Measurements from ENCODE around the gene RTP3. TPM values are rescaled to one million over a fixed set of nuclear protein-coding genes. Genes with fewer than 3 reads are reported as not detected.

RTP3 gene
- total RNA-seq, 1 donor from 2014 or later = 28.6 TPM

- DNase-seq (ENCODE audit: low spot score) = peak; percentile 12
- ATAC-seq = no peak
These were observed 28.8 kb upstream of the RTP3 start for GRCh38 chr3:46468753-46469600.

GRCh38 chr3:46469680-46470357 is 28.0 kb upstream of the RTP3 start:
- peak; percentile 55 for ATAC-seq
- peak; percentile 34 for DNase-seq (ENCODE audit: low spot score)

GRCh38 chr3:46470831-46471230 is 26.9 kb upstream of the RTP3 start:
- DNase-seq (ENCODE audit: low spot score) (peak; percentile 35), ATAC-seq (no peak)

GRCh38 chr3:46471371-46471914 is 26.3 kb upstream of the RTP3 start:
- DNase-seq (ENCODE audit: low spot score) = peak; percentile 34
- ATAC-seq = no peak

GRCh38 chr3:46472736-46473135 is 25.0 kb upstream of the RTP3 start:
- peak; percentile 33 for DNase-seq (ENCODE audit: low spot score)
- no peak for ATAC-seq

GRCh38 chr3:46477145-46477544 is 20.6 kb upstream of the RTP3 start:
- no peak for ATAC-seq
- DNase-seq (ENCODE audit: low spot score) = peak; percentile 16

GRCh38 chr3:46477756-46478155 is 20.0 kb upstream of the RTP3 start:
- ATAC-seq = no peak
- DNase-seq (ENCODE audit: low spot score) = peak; percentile 21

GRCh38 chr3:46478341-46478740 is 19.4 kb upstream of the RTP3 start:
- DNase-seq (ENCODE audit: low spot score) (peak; percentile 34), ATAC-seq (no peak)

GRCh38 chr3:46479021-46479420 is 18.8 kb upstream of the RTP3 start:
- DNase-seq (ENCODE audit: low spot score) (peak; percentile 33), ATAC-seq (no peak)

- DNase-seq (ENCODE audit: low spot score) = peak; percentile 11
- ATAC-seq = no peak
These were observed 18.1 kb upstream of the RTP3 start for GRCh38 chr3:46479696-46480095.

GRCh38 chr3:46480491-46481195 is 17.1 kb upstream of the RTP3 start:
- DNase-seq (ENCODE audit: low spot score) (peak; percentile 34), ATAC-seq (no peak)

- DNase-seq (ENCODE audit: low spot score) = peak; percentile 7
- ATAC-seq = no peak
These were observed 16.1 kb upstream of the RTP3 start for GRCh38 chr3:46481636-46482035.

- ATAC-seq (no peak), DNase-seq (ENCODE audit: low spot score) (peak; percentile 3)
These were observed 15.0 kb upstream of the RTP3 start for GRCh38 chr3:46482632-46483350.

- ATAC-seq (no peak), DNase-seq (ENCODE audit: low spot score) (peak; percentile 8)
These were observed 14.0 kb upstream of the RTP3 start for GRCh38 chr3:46483825-46484224.

GRCh38 chr3:46484388-46484787 is 13.4 kb upstream of the RTP3 start:
- DNase-seq (ENCODE audit: low spot score) (peak; percentile 18), ATAC-seq (no peak)

- DNase-seq (ENCODE audit: low spot score) (peak; percentile 39), ATAC-seq (no peak)
These were observed 12.6 kb upstream of the RTP3 start for GRCh38 chr3:46484911-46485778.

GRCh38 chr3:46485779-46486175 is 12.0 kb upstream of the RTP3 start:
- DNase-seq (ENCODE audit: low spot score) (no peak), ATAC-seq (no peak)

- ATAC-seq (peak; percentile 93), DNase-seq (ENCODE audit: low spot score) (peak; percentile 93)
These were observed 8.9 kb upstream of the RTP3 start for GRCh38 chr3:46488735-46489361.

- DNase-seq (ENCODE audit: low spot score) (no peak), ATAC-seq (peak; percentile 14)
These were observed 8.4 kb upstream of the RTP3 start for GRCh38 chr3:46489381-46489780.
